Fibroblast of lung (primary cell): ENCODE results near the gene LCN10. TPM values are rescaled to one million over a fixed set of nuclear protein-coding genes. Genes with fewer than 3 reads are reported as not detected.

ENCODE experiments used
- DNase-seq, 2 donors: peaks; one replicate each; pipeline versions ENCODE4 v3.0.0 to v3.0.0-alpha.2; 2010; ENCODE audit warnings: low read depth in 2 of 2
- H2AFZ ChIP-seq: 2 replicates; pipeline ENCODE4 v1.5.1; 2012; ENCODE audit warnings: low read length, control low read depth, inconsistent platforms
- H3K27ac ChIP-seq: 2 replicates; pipeline ENCODE4 v1.5.1; 2011; ENCODE audit warnings: low read length, control low read depth; ENCODE audit not compliant: insufficient read depth
- H3K27me3 ChIP-seq: 2 replicates; pipeline ENCODE4 v1.5.1; 2011; ENCODE audit warnings: mild to moderate bottlenecking, low read length; ENCODE audit not compliant: control insufficient read depth, insufficient read depth
- H3K36me3 ChIP-seq: 2 replicates; pipeline ENCODE4 v1.5.1; 2011; ENCODE audit warnings: low read length; ENCODE audit not compliant: control insufficient read depth, insufficient read depth
- H3K4me1 ChIP-seq: 2 replicates; pipeline ENCODE4 v1.5.1; 2011; ENCODE audit warnings: low read length; ENCODE audit not compliant: control insufficient read depth, insufficient read depth; ENCODE audit errors: extremely low read depth
- H3K4me2 ChIP-seq: 2 replicates; pipeline ENCODE4 v1.5.1; 2011; ENCODE audit warnings: low read length, control low read depth; ENCODE audit not compliant: insufficient read depth; ENCODE audit errors: extremely low read depth
- H3K4me3 ChIP-seq, 4 experiments: fragments of 200-600 bp in 1 of 4; sonication (generic) in 1 of 4; replicated peaks in 1 of 4; 2 replicates each; pipeline ENCODE4 v1.5.1; 2011 to 2016; ENCODE audit warnings: low read length in 4 of 4, low read depth in 3 of 4, mild to moderate bottlenecking in 3 of 4, control low read depth in 2 of 4, inconsistent platforms in 1 of 4, mixed read lengths in 1 of 4; ENCODE audit not compliant: insufficient read depth in 1 of 4; ENCODE audit errors: control extremely low read depth in 1 of 4
- H3K79me2 ChIP-seq: 2 replicates; pipeline ENCODE4 v1.5.1; 2012; ENCODE audit warnings: mild to moderate bottlenecking, low read length, inconsistent platforms; ENCODE audit not compliant: control insufficient read depth, insufficient read depth
- H3K9ac ChIP-seq: 2 replicates; pipeline ENCODE4 v1.5.1; 2011; ENCODE audit warnings: mild to moderate bottlenecking, low read length, control low read depth; ENCODE audit not compliant: insufficient read depth
- H3K9me3 ChIP-seq: 2 replicates; pipeline ENCODE4 v1.5.1; 2012; ENCODE audit warnings: low read depth, low read length; ENCODE audit not compliant: control insufficient read depth, insufficient read depth
- H4K20me1 ChIP-seq: 2 replicates; pipeline ENCODE4 v1.5.1; 2011; ENCODE audit warnings: low read length; ENCODE audit not compliant: control insufficient read depth, insufficient read depth; ENCODE audit errors: extremely low read depth
- CTCF ChIP-seq, 2 donors: IDR thresholded peaks in 1 of 2; conservative IDR thresholded peaks in 1 of 2; 1 replicate in 1 of 2; 2 replicates in 1 of 2; pipeline ENCODE4 v1.5.1; 2011 to 2012; ENCODE audit warnings: low read length in 2 of 2, control low read depth in 1 of 2, inconsistent platforms in 1 of 2, low read depth in 1 of 2, mild to moderate bottlenecking in 1 of 2
- EZH2 ChIP-seq: IDR thresholded peaks from 2 replicates; pipeline ENCODE4 v1.5.1; 2012; ENCODE audit warnings: low read length, control low read depth, mild to moderate bottlenecking; ENCODE audit errors: missing control alignments
- polyA plus RNA-seq, 2 donors: library from polyadenylated mRNA; depleted of rRNA in 1 of 2; stranded (reverse) in 1 of 2; unstranded in 1 of 2; fragments of >200 nt; gene quantifications; 2 replicates each; pipeline ENCODE4 v1.2.1, GENCODE V29; 2011 to 2012; ENCODE audit warnings: missing spikeins in 1 of 2
- total RNA-seq: library from RNA; depleted of rRNA; stranded (reverse); fragments of >200 nt; gene quantifications from 2 replicates; pipeline ENCODE4 v1.2.1, GENCODE V29; 2014

LCN10 gene
- total and polyA plus RNA-seq, 2 donors (not counting 1 experiment from before 2014, with no cell fraction given), result not detected

- H4K20me1 ChIP-seq, result no peaks in the 10 kb centered on the region
- H3K9me3 ChIP-seq, result no peaks in the 10 kb centered on the region
- no peaks in the 10 kb centered on the region for H3K79me2 ChIP-seq
- H3K4me3 ChIP-seq, result no peak overlapping the region
- H2AFZ ChIP-seq, result no peak overlapping the region
- H3K9ac ChIP-seq, result no peak overlapping the region
- H3K4me1 ChIP-seq, result no peaks in the 10 kb centered on the region
- DNase-seq, result no peak
- H3K27ac ChIP-seq, result no peak overlapping the region
- no peaks in the 10 kb centered on the region for H3K36me3 ChIP-seq
- H3K27me3 ChIP-seq, result peaks cover 10% of the 10 kb centered on the region
- no peak for TF ChIP-seq CTCF (conservative IDR thresholded peaks at IDR 0.05 in 1 of 2, IDR thresholded peaks at IDR 0.05 in 1 of 2; ENCODE audit: low read depth in 1 of 2, low read length in 2 of 2)
- TF ChIP-seq EZH2, result no peak
- H3K4me2 ChIP-seq, result no peak overlapping the region
Measured at GRCh38 chr9:136703276-136703860, 39.4 kb downstream of the LCN10 start.

GRCh38 chr9:136701668-136702053 lies 41.1 kb downstream of the LCN10 start:
- Histone ChIP-seq H3K36me3 (no peaks in the 10 kb centered on the region), H2AFZ (no peak overlapping the region), H3K27ac (no peak overlapping the region), H3K9ac (no peak overlapping the region), H3K4me2 (no peak overlapping the region), H3K79me2 (no peaks in the 10 kb centered on the region), H3K9me3 (no peaks in the 10 kb centered on the region), H3K4me3 (no peak overlapping the region), H3K27me3 (peaks cover 10% of the 10 kb centered on the region), H3K4me1 (no peaks in the 10 kb centered on the region), H4K20me1 (no peaks in the 10 kb centered on the region)
- DNase-seq, result no peak
- TF ChIP-seq EZH2 (no peak), CTCF (conservative IDR thresholded peaks at IDR 0.05 in 1 of 2, IDR thresholded peaks at IDR 0.05 in 1 of 2; ENCODE audit: low read depth in 1 of 2, low read length in 2 of 2) (no peak)

GRCh38 chr9:136700959-136701667 lies 41.6 kb downstream of the LCN10 start:
- Histone ChIP-seq H3K4me2 (no peak overlapping the region), H3K4me3 (no peak overlapping the region), H2AFZ (no peak overlapping the region), H3K9me3 (no peaks in the 10 kb centered on the region), H3K27ac (no peak overlapping the region), H4K20me1 (no peaks in the 10 kb centered on the region), H3K4me1 (no peaks in the 10 kb centered on the region), H3K27me3 (peaks cover 10% of the 10 kb centered on the region), H3K36me3 (no peaks in the 10 kb centered on the region), H3K79me2 (no peaks in the 10 kb centered on the region), H3K9ac (no peak overlapping the region)
- no peak for DNase-seq
- TF ChIP-seq EZH2, result no peak
- no peak for TF ChIP-seq CTCF (conservative IDR thresholded peaks at IDR 0.05 in 1 of 2, IDR thresholded peaks at IDR 0.05 in 1 of 2; ENCODE audit: low read depth in 1 of 2, low read length in 2 of 2)
